Thoracic aorta endothelial cell (primary cell): ENCODE data around the gene MGAT5. TPM values are rescaled to one million over a fixed set of nuclear protein-coding genes. Genes with fewer than 3 reads are reported as not detected.

ENCODE experiments used
- small RNA-seq: library from RNA; depleted of rRNA; stranded (forward); fragments of <200 nt; gene quantifications from one replicate; pipeline ENCODE3, GENCODE V24; 2012
- total RNA-seq: library from RNA; depleted of rRNA; stranded (reverse); fragments of >200 nt; gene quantifications from 2 replicates; pipeline ENCODE4 v1.2.3, GENCODE V29; 2012

MGAT5 gene, protein sequence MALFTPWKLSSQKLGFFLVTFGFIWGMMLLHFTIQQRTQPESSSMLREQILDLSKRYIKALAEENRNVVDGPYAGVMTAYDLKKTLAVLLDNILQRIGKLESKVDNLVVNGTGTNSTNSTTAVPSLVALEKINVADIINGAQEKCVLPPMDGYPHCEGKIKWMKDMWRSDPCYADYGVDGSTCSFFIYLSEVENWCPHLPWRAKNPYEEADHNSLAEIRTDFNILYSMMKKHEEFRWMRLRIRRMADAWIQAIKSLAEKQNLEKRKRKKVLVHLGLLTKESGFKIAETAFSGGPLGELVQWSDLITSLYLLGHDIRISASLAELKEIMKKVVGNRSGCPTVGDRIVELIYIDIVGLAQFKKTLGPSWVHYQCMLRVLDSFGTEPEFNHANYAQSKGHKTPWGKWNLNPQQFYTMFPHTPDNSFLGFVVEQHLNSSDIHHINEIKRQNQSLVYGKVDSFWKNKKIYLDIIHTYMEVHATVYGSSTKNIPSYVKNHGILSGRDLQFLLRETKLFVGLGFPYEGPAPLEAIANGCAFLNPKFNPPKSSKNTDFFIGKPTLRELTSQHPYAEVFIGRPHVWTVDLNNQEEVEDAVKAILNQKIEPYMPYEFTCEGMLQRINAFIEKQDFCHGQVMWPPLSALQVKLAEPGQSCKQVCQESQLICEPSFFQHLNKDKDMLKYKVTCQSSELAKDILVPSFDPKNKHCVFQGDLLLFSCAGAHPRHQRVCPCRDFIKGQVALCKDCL
- total RNA-seq: 67.8 and 70.9 TPM in 2 replicates

DNA sequence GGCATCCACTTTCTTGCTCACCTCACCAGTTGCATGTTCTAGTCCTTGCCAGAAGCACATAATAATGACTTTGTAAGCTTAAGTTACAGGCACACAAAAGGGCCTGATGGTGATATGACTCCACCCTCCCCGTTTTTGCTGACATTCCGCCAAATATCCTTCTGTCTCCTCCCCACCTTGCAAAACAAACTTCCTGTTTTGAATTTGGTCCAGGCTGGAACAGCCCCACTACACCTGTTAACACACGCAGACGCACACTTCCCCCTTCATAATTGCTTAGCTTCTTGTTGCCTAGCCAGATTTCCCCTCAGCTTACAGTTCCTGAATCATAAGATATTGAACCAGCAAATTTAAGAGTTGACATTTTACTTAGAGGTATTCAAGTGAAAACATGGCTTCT is at the start of gene MGAT5:
TSS of gene MGAT5 (plus strand) at position 269 of the 400 bp plus-strand sequence. CDS start 332 bp downstream, outside the sequence.

Small RNAs within 50 kb of the gene (small RNA-seq; reads per million reads assigned to genes)
- not detected for gene RNA5SP104
